ENCODE data around the gene ATP1B1. TPM values are rescaled to one million over a fixed set of nuclear protein-coding genes. Genes with fewer than 3 reads are reported as not detected.

ATP1B1 gene
- total RNA-seq, 2 donors from 2014 or later, result 116 to 138 TPM

GRCh38 chr1:169146576-169147214 is 40.2 kb downstream of the ATP1B1 start:
- DNase-seq, result no peak
- 69 to 90% methylated on average over 1 of the region's 1 CpG for WGBS, 2 donors
- no peaks in the 10 kb centered on the region for H3K9me3 ChIP-seq
- intact Hi-C loops (cut with DNase I), result no loop called here
- H3K4me1 ChIP-seq, result peaks cover 47% of the 10 kb centered on the region
- ATAC-seq, result no peak
- no peaks in the 10 kb centered on the region for H3K27me3 ChIP-seq
- no peak overlapping the region for H3K4me3 ChIP-seq
- TF ChIP-seq CTCF (IDR thresholded peaks at IDR 0.05), result no peak
- TF ChIP-seq POLR2A (IDR thresholded peaks at IDR 0.05), result no peak
- peak overlapping the region in 1 of 4 donors; percentile 20 for H3K27ac ChIP-seq
- H3K36me3 ChIP-seq (replicated peaks in 1 of 2; ENCODE audit: insufficient read depth in 1 of 2, low read depth in 2 of 2), result no peaks in the 10 kb centered on the region

DNA sequence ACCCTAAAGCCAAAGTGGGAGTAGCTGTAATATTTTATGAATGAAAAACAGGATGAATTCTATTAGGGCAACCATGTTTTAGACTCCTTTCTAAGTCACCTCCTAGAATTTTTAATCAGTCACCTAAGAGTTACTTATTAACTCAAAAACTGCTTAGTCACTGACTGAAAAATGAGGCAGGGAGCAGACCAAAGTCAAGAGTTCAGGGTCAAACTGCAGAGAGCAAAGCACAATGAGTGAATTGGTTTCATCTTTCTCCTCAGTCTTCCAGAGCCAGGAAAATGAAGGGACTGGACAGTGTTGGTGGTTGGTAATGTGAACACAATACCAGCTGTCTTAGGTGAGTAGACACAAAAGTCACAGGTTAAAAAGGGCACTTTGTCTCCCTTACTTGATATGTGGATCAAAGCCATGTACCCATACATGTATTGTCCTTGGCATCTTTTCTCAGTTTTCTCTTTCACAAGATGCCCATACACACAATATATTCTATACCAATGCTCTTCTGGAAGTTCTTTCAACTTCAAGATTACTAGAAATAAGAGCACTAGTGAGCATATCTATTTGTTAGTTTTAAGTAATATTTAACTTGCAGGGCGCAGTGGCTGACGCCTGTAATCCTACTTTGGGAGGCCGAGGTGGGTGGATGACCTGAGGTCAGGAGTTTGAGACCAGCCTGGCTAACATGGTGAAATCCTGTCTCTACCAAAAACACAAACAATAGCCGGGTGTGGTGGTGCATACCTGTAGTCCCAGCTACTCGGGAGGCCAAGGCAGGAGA is 42.2 kb downstream of the ATP1B1 start:
- Histone ChIP-seq H3K9me3 (no peaks in the 10 kb centered on the region), H3K27me3 (no peaks in the 10 kb centered on the region), H3K36me3 (replicated peaks in 1 of 2; ENCODE audit: insufficient read depth in 1 of 2, low read depth in 2 of 2) (no peaks in the 10 kb centered on the region), H3K4me3 (no peak overlapping the region), H3K4me1 (peaks cover 47% of the 10 kb centered on the region), H3K27ac (peak overlapping the region; percentile 45 to 79 (median 60))
- intact Hi-C loops (cut with DNase I), result no loop called here
- 43 to 47% methylated on average over 5 of the region's 5 CpGs for WGBS, 2 donors
- ATAC-seq (peak; percentile 92), DNase-seq (peak; percentile 21 to 40 (median 28))
- no peak for TF ChIP-seq POLR2A (IDR thresholded peaks at IDR 0.05)
- no peak for TF ChIP-seq CTCF (IDR thresholded peaks at IDR 0.05)

DNA sequence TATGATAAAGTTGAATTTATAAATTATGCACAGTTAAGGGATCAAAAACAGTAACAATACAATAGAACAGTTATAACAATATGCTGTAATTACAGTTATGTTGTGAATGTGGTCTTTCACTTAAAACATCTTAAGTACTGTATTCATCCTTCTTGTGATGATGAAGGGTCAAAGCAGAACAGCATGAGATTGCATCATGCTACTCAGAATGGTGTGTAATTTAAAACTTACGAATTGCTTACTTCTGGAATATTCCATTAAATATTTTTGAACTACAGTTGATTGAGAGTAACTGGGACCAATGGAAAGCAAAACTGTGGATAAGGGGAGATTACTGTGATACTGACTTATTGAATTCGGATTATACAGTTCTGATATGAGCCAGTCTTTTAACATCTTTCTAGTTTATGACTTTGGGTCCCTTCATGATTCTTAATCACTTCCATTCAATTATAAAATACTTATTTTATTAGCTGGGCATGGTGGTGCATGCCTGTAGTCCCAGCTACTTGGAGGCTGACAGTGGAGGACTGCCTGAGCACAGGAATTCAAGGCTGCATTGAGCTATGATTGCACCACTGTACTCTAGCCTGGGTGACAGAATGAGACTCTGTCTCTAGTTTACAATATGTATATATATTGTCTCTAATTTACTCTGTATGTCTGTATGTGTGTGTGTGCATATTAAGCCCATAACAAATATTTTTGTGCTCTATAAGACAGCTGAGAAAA is 43.2 kb downstream of the ATP1B1 start:
- Histone ChIP-seq H3K4me1 (peaks cover 42% of the 10 kb centered on the region), H3K36me3 (replicated peaks in 1 of 2; ENCODE audit: insufficient read depth in 1 of 2, low read depth in 2 of 2) (no peaks in the 10 kb centered on the region), H3K4me3 (no peak overlapping the region), H3K9me3 (no peaks in the 10 kb centered on the region), H3K27me3 (no peaks in the 10 kb centered on the region), H3K27ac (no peak overlapping the region)
- 68 to 84% methylated on average over 2 of the region's 2 CpGs for WGBS, 2 donors
- intact Hi-C loops (cut with DNase I), result no loop called here
- no peak for ATAC-seq
- TF ChIP-seq POLR2A (IDR thresholded peaks at IDR 0.05) (no peak), CTCF (IDR thresholded peaks at IDR 0.05) (no peak)
- DNase-seq, result no peak

GRCh38 chr1:169150641-169151337 is 44.3 kb downstream of the ATP1B1 start:
- H3K27me3 ChIP-seq, result no peaks in the 10 kb centered on the region
- TF ChIP-seq CTCF (IDR thresholded peaks at IDR 0.05), result no peak
- no peaks in the 10 kb centered on the region for H3K9me3 ChIP-seq
- ATAC-seq (no peak), DNase-seq (no peak)
- H3K4me3 ChIP-seq, result no peak overlapping the region
- H3K4me1 ChIP-seq, result peaks cover 31% of the 10 kb centered on the region
- 65 to 91% methylated on average over 4 of the region's 4 CpGs for WGBS, 2 donors
- intact Hi-C loops (cut with DNase I), result no loop called here
- no peaks in the 10 kb centered on the region for H3K36me3 ChIP-seq (replicated peaks in 1 of 2; ENCODE audit: insufficient read depth in 1 of 2, low read depth in 2 of 2)
- no peak overlapping the region for H3K27ac ChIP-seq

All from body of pancreas (tissue), 4 donors.